A673 (cell line): ENCODE data around the gene NPIPA1. TPM values are rescaled to one million over a fixed set of nuclear protein-coding genes. Genes with fewer than 3 reads are reported as not detected.
"Not testable (repeated sequence)": the region's sequence is repeated elsewhere in the genome, so short reads cannot be mapped to it uniquely, and the experiment has no call there.

Experiments
- BruUV-seq: library from RNA; stranded (reverse); fragments of 400-500 nt; replicated peaks from 2 replicates; lab custom pipeline; 2021; lab: Mats Ljungman, UMichigan
- CTCF ChIA-PET: fragments of 300-600 bp; sonication (Branson Sonifier 250); formaldehyde crosslinking; loops from one replicate; lab custom pipeline; 2022; ENCODE audit warnings: antibody characterized with exemption; lab: Charles Lee
- POLR2A ChIA-PET: fragments of 300-600 bp; sonication (Branson Sonifier 250); formaldehyde crosslinking; loops from one replicate; lab custom pipeline; 2022; ENCODE audit warnings: antibody characterized with exemption; ENCODE audit not compliant: low non-redundant PET; lab: Charles Lee
- DNase-seq: peaks from one replicate; pipeline ENCODE4 v3.0.0-alpha.2; 2015; ENCODE audit warnings: low spot score
- H3K27ac ChIP-seq: fragments of 200-600 bp; sonication (generic); 2 replicates; pipeline ENCODE4 v1.5.1; 2016; ENCODE audit warnings: mixed run types, low read depth, mild to moderate bottlenecking, mixed read lengths, antibody characterized with exemption, low read length; ENCODE audit not compliant: poor library complexity, severe bottlenecking
- H3K27me3 ChIP-seq: fragments of 200-600 bp; sonication (generic); replicated peaks from 2 replicates; pipeline ENCODE4 v1.6.1; 2017; ENCODE audit warnings: mixed run types, low read depth, mild to moderate bottlenecking, mixed read lengths, antibody characterized with exemption, low read length; ENCODE audit not compliant: insufficient read depth, poor library complexity
- H3K36me3 ChIP-seq: fragments of 200-600 bp; sonication (generic); 2 replicates; pipeline ENCODE4 v1.6.1; 2016; ENCODE audit warnings: mixed run types, mild to moderate bottlenecking, mixed read lengths, antibody characterized with exemption, low read length; ENCODE audit not compliant: insufficient read depth, poor library complexity, severe bottlenecking
- H3K4me1 ChIP-seq: fragments of 200-600 bp; sonication (generic); 2 replicates; pipeline ENCODE4 v1.6.1; 2017; ENCODE audit warnings: mixed run types, mild to moderate bottlenecking, mixed read lengths, antibody characterized with exemption, low read length; ENCODE audit not compliant: insufficient read depth, poor library complexity, severe bottlenecking
- H3K4me3 ChIP-seq: fragments of 200-600 bp; sonication (generic); 2 replicates; pipeline ENCODE4 v1.5.1; 2016; ENCODE audit warnings: low read depth, mixed run types, mild to moderate bottlenecking, mixed read lengths, low read length; ENCODE audit not compliant: poor library complexity, severe bottlenecking
- H3K9me3 ChIP-seq: fragments of 200-600 bp; sonication (generic); 2 replicates; pipeline ENCODE4 v1.6.1; 2016; ENCODE audit warnings: mixed run types, low read depth, mild to moderate bottlenecking, mixed read lengths, antibody characterized with exemption, low read length; ENCODE audit not compliant: poor library complexity, severe bottlenecking
- EZH2 ChIP-seq: fragments of 200-600 bp; sonication (generic); IDR thresholded peaks from 2 replicates; pipeline ENCODE4 v1.6.1; 2017; ENCODE audit warnings: borderline replicate concordance, low read depth, mild to moderate bottlenecking, mixed read lengths, antibody characterized with exemption, low read length; ENCODE audit not compliant: poor library complexity, severe bottlenecking
- intact Hi-C: fragments of 100-400 bp; cut with micrococcal nuclease; formaldehyde crosslinking; loops from one replicate; pipeline ENCODE4 v1.10.0; 2022; ENCODE audit not compliant: unreplicated experiment
- total RNA-seq: library from RNA; stranded (reverse); gene quantifications from 2 replicates; pipeline ENCODE4 v1.2.3, GENCODE V29; 2021
- TF ChIP-seq, protein P1 (sequence below): fragments of 300-800, 200-600 bp; sonication (generic); conservative IDR thresholded peaks from 2 replicates; pipeline ENCODE4 v1.5.1; 2017; ENCODE audit warnings: low read depth, mild to moderate bottlenecking, antibody characterized with exemption, low read length, moderate library complexity, mixed read lengths

The NPIPA1 gene
- total RNA-seq, 1 experiment from 2014 or later = 161 TPM

- Histone ChIP-seq H3K36me3 (no peaks in the 10 kb centered on the region), H3K4me3 (no peak overlapping the region), H3K27me3 (no peaks in the 10 kb centered on the region), H3K9me3 (peaks cover 6% of the 10 kb centered on the region), H3K4me1 (no peaks in the 10 kb centered on the region), H3K27ac (no peak overlapping the region)
- ChIA-PET POLR2A (no interaction called here), CTCF (no interaction called here)
- TF ChIP-seq, protein P1, sequence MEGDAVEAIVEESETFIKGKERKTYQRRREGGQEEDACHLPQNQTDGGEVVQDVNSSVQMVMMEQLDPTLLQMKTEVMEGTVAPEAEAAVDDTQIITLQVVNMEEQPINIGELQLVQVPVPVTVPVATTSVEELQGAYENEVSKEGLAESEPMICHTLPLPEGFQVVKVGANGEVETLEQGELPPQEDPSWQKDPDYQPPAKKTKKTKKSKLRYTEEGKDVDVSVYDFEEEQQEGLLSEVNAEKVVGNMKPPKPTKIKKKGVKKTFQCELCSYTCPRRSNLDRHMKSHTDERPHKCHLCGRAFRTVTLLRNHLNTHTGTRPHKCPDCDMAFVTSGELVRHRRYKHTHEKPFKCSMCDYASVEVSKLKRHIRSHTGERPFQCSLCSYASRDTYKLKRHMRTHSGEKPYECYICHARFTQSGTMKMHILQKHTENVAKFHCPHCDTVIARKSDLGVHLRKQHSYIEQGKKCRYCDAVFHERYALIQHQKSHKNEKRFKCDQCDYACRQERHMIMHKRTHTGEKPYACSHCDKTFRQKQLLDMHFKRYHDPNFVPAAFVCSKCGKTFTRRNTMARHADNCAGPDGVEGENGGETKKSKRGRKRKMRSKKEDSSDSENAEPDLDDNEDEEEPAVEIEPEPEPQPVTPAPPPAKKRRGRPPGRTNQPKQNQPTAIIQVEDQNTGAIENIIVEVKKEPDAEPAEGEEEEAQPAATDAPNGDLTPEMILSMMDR = no peak
- TF ChIP-seq EZH2 = no peak
- no TSS peak for BruUV-seq
- intact Hi-C loops = no loop called here
- DNase-seq = no peak
Observed at GRCh38 chr16:14965328-14965727, 28.1 kb downstream of the NPIPA1 start.

GRCh38 chr16:14969795-14970194 is 32.6 kb downstream of the NPIPA1 start:
- BruUV-seq, H3K4me3 ChIP-seq, H3K9me3 ChIP-seq, H3K36me3 ChIP-seq, intact Hi-C loops, POLR2A ChIA-PET, H3K27ac ChIP-seq, CTCF ChIA-PET, DNase-seq, H3K4me1 ChIP-seq, H3K27me3 ChIP-seq: not testable (repeated sequence)

GRCh38 chr16:14971621-14972228 is 34.5 kb downstream of the NPIPA1 start:
- H3K36me3 ChIP-seq, H3K27me3 ChIP-seq, CTCF ChIA-PET, POLR2A ChIA-PET, H3K9me3 ChIP-seq, DNase-seq, H3K27ac ChIP-seq, H3K4me1 ChIP-seq, intact Hi-C loops, H3K4me3 ChIP-seq, BruUV-seq: not testable (repeated sequence)

DNA sequence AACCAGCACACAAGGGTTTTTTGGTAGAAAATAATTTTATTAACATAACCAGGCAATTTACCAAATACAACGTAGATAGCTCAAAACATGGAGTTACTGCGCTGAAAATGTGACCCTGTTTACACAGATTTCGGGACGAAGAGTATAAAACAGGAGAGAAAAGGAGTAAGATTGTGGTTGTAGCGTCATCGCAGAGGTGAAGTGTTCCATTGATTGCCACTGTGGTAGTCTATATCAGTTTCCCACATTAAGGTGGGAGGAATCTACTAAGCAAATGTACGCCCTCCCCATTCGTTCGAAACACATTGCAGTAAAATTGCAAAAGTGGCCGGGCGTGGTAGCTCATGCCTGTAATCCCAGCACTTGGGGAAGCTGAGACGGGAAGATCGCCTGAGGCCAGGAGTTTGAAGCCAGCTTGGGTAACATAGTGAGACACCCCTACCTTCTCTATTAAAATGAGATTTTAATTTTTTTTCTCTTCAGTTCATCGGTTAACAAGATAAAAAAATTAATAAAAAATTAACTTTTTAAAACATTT is 36.6 kb downstream of the NPIPA1 start:
- Histone ChIP-seq H3K4me1 (peaks cover 15% of the 10 kb centered on the region), H3K4me3 (peak overlapping the region; percentile 68)
- H3K9me3 ChIP-seq, DNase-seq, H3K36me3 ChIP-seq, POLR2A ChIA-PET, intact Hi-C loops, BruUV-seq, H3K27me3 ChIP-seq, CTCF ChIA-PET, H3K27ac ChIP-seq: not testable (repeated sequence)

DNA sequence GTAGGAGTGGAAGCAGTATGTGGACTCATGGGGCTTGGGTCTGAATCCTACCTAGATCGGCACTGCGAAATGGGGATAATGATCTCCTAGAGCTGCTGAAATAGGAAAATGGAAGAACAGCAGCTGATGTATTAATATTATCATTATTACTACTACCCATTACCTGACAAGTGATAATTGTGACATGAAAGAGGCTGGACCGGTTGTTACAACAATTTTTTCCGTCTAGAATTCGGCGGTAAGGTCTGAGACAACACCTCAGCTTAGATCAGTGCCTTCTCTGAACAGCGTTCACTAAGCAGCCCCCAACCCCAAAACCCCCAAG is 37.0 kb downstream of the NPIPA1 start:
- CTCF ChIA-PET, POLR2A ChIA-PET: not testable (repeated sequence)

DNA sequence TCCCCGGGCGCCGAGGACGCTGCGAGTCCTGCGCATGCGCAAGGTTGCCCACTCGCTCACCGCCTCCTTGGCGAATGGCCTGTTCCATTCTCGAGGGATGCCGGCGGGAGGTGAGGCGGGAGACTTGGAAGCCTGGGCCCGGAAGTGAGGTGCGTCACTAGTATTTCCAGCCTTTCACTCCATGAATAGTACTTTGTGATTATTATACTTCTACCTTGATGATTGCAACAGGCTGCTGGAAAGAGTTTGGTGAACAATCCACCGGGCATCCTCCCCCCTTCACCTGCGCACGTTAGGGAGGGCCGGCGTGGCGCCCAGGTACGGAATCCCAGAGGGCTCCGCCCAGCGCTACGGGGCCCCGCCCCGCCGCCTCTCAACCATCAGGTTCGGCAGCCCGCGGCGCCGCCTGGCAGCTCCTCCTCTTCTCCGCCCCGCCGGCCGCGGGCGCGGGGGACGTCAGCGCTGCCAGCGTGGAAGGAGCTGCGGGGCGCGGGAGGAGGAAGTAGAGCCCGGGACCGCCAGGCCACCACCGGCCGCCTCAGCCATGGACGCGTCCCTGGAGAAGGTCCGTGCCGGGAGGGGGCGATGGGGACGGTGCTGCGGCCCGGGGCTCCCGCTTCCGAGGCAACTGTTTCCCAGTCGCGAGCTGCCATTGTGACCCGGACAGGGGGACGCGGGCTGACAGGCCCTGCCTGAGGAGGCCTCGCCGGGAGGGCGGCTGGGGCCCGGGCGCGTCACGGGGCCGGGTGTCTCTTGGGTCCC is 37.6 kb downstream of the NPIPA1 start, which contains the start of gene PDXDC1:
Gene PDXDC1, plus strand, starts transcription at position 371 of the 762 bp plus-strand sequence. Its CDS starts 174 bp downstream, at position 545.
- H3K4me1 ChIP-seq = peaks cover 16% of the 10 kb centered on the region
- H3K9me3 ChIP-seq, H3K36me3 ChIP-seq, POLR2A ChIA-PET, BruUV-seq, H3K27me3 ChIP-seq, intact Hi-C loops, CTCF ChIA-PET: not testable (repeated sequence)
- H3K4me3 ChIP-seq = peak within 1 kb of the TSS; percentile 68
- peak within 1 kb of the TSS; percentile 92 for H3K27ac ChIP-seq
- DNase-seq = peak; percentile 97

More for the DNA sequence above, 37.0 kb downstream of the NPIPA1 start:
- intact Hi-C loops, H3K9me3 ChIP-seq, H3K27me3 ChIP-seq, BruUV-seq, H3K36me3 ChIP-seq: not testable (repeated sequence)
- Histone ChIP-seq H3K4me1 (peaks cover 16% of the 10 kb centered on the region), H3K4me3 (peak overlapping the region; percentile 68), H3K27ac (peak overlapping the region; percentile 92)
- DNase-seq = peak; percentile 83
